ENCODE results near the gene KDM6A. TPM values are rescaled to one million over a fixed set of nuclear protein-coding genes. Genes with fewer than 3 reads are reported as not detected.
"Not testable (repeated sequence)": the region's sequence is repeated elsewhere in the genome, so short reads cannot be mapped to it uniquely, and the experiment has no call there.

KDM6A gene
- total and polyA plus RNA-seq, 2 donors (not counting 1 experiment from before 2014, with no cell fraction given) = 33.3 to 57.0 TPM

- DNase-seq (no peak), ATAC-seq (ENCODE audit: low read depth) (no peak)
- no peak overlapping the region for H3K4me3 ChIP-seq (ENCODE audit: control extremely low read depth in 1 of 5, extremely low read depth in 1 of 5, insufficient read depth in 1 of 5, low read depth in 2 of 5, low read length in 4 of 5)
- H2AFZ ChIP-seq (ENCODE audit: insufficient read depth, low read depth, low read length, poor library complexity, severe bottlenecking) = no peak overlapping the region
- H3K4me1 Mint-ChIP-seq = no peaks in the 10 kb centered on the region
- no peak for TF ChIP-seq EZH2 (IDR thresholded peaks at IDR 0.05; ENCODE audit: borderline replicate concordance, insufficient read depth, low read depth, low read length, poor library complexity, severe bottlenecking)
- TF ChIP-seq, protein P1, sequence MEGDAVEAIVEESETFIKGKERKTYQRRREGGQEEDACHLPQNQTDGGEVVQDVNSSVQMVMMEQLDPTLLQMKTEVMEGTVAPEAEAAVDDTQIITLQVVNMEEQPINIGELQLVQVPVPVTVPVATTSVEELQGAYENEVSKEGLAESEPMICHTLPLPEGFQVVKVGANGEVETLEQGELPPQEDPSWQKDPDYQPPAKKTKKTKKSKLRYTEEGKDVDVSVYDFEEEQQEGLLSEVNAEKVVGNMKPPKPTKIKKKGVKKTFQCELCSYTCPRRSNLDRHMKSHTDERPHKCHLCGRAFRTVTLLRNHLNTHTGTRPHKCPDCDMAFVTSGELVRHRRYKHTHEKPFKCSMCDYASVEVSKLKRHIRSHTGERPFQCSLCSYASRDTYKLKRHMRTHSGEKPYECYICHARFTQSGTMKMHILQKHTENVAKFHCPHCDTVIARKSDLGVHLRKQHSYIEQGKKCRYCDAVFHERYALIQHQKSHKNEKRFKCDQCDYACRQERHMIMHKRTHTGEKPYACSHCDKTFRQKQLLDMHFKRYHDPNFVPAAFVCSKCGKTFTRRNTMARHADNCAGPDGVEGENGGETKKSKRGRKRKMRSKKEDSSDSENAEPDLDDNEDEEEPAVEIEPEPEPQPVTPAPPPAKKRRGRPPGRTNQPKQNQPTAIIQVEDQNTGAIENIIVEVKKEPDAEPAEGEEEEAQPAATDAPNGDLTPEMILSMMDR (IDR thresholded peaks at IDR 0.05) = no peak
- no peaks in the 10 kb centered on the region for H4K20me1 ChIP-seq (ENCODE audit: control insufficient read depth, insufficient read depth, low read length, poor library complexity, severe bottlenecking)
- intact Hi-C loops (cut with micrococcal nuclease) = no loop called here
- no peaks in the 10 kb centered on the region for H3K27me3 Mint-ChIP-seq
- H3K79me2 ChIP-seq (ENCODE audit: control insufficient read depth, insufficient read depth, low read length) = no peaks in the 10 kb centered on the region
- H3K27me3 ChIP-seq (replicated peaks in 1 of 4; ENCODE audit: control extremely low read depth in 1 of 4, control insufficient read depth in 3 of 4, insufficient read depth in 4 of 4, low read length in 3 of 4) = no peaks in the 10 kb centered on the region
- H3K9me3 ChIP-seq (ENCODE audit: control extremely low read depth in 1 of 3, control insufficient read depth in 2 of 3, insufficient read depth in 1 of 3, low read length in 2 of 3) = no peaks in the 10 kb centered on the region
- WGBS (ENCODE audit: insufficient coverage) = no CpG with 5 or more reads among the region's 2 CpGs
- H3K36me3 ChIP-seq (replicated peaks in 1 of 2; ENCODE audit: control extremely low read depth in 1 of 2, control insufficient read depth in 1 of 2, extremely low read depth in 1 of 2, insufficient read depth in 2 of 2, low read length in 1 of 2) = peaks cover 0 to 17% of the 10 kb centered on the region in 2 experiments
- ChIA-PET CTCF (no interaction called here), POLR2A (no interaction called here)
- no peak overlapping the region for H3K4me3 Mint-ChIP-seq
- H3K4me2 ChIP-seq (replicated peaks; ENCODE audit: low read depth, low read length, poor library complexity, severe bottlenecking) = no peak overlapping the region
- no peaks in the 10 kb centered on the region for H3K4me1 ChIP-seq (ENCODE audit: control insufficient read depth in 2 of 2, insufficient read depth in 2 of 2, low read length in 2 of 2)
- no peak overlapping the region for H3K27ac Mint-ChIP-seq
- H3K9ac ChIP-seq (ENCODE audit: low read length) = no peak overlapping the region
- H3K9me3 Mint-ChIP-seq (ENCODE audit: insufficient read depth) = no peaks in the 10 kb centered on the region
- H3K27ac ChIP-seq (ENCODE audit: low read length in 2 of 2) = no peak overlapping the region
Measured at GRCh38 chrX:45056428-45057145, 183.6 kb downstream of the KDM6A start.

- H4K20me1 ChIP-seq (ENCODE audit: control insufficient read depth, insufficient read depth, low read length, poor library complexity, severe bottlenecking); intact Hi-C loops (cut with micrococcal nuclease); H3K27me3 ChIP-seq (replicated peaks in 1 of 4; ENCODE audit: control extremely low read depth in 1 of 4, control insufficient read depth in 3 of 4, insufficient read depth in 4 of 4, low read length in 3 of 4); ATAC-seq (ENCODE audit: low read depth); H3K9ac ChIP-seq (ENCODE audit: low read length); H3K27me3 Mint-ChIP-seq; H3K4me1 Mint-ChIP-seq; H2AFZ ChIP-seq (ENCODE audit: insufficient read depth, low read depth, low read length, poor library complexity, severe bottlenecking); POLR2A ChIA-PET; H3K4me2 ChIP-seq (replicated peaks; ENCODE audit: low read depth, low read length, poor library complexity, severe bottlenecking); H3K27ac ChIP-seq (ENCODE audit: low read length in 2 of 2); DNase-seq; H3K4me3 ChIP-seq (ENCODE audit: control extremely low read depth in 1 of 5, extremely low read depth in 1 of 5, insufficient read depth in 1 of 5, low read depth in 2 of 5, low read length in 4 of 5); H3K9me3 ChIP-seq (ENCODE audit: control extremely low read depth in 1 of 3, control insufficient read depth in 2 of 3, insufficient read depth in 1 of 3, low read length in 2 of 3); H3K27ac Mint-ChIP-seq; H3K4me3 Mint-ChIP-seq; H3K9me3 Mint-ChIP-seq (ENCODE audit: insufficient read depth); H3K4me1 ChIP-seq (ENCODE audit: control insufficient read depth in 2 of 2, insufficient read depth in 2 of 2, low read length in 2 of 2): not testable (repeated sequence)
- CTCF ChIA-PET = interaction anchor here (0.6 kb wide), 1 partner anchor 9 kb away, joined by 3 read pairs; no protein-coding TSS in a partner anchor
- Histone ChIP-seq H3K79me2 (ENCODE audit: control insufficient read depth, insufficient read depth, low read length) (peaks cover 18% of the 10 kb centered on the region), H3K36me3 (replicated peaks in 1 of 2; ENCODE audit: control extremely low read depth in 1 of 2, control insufficient read depth in 1 of 2, extremely low read depth in 1 of 2, insufficient read depth in 2 of 2, low read length in 1 of 2) (peaks cover 0 to 25% of the 10 kb centered on the region in 2 experiments)
- no CpG with 5 or more reads among the region's 2 CpGs for WGBS (ENCODE audit: insufficient coverage)
Measured at GRCh38 chrX:45059906-45060305, 186.9 kb downstream of the KDM6A start.

All from B cell (primary cell).